ENCODE measurements around the gene CMYA5.

DNA sequence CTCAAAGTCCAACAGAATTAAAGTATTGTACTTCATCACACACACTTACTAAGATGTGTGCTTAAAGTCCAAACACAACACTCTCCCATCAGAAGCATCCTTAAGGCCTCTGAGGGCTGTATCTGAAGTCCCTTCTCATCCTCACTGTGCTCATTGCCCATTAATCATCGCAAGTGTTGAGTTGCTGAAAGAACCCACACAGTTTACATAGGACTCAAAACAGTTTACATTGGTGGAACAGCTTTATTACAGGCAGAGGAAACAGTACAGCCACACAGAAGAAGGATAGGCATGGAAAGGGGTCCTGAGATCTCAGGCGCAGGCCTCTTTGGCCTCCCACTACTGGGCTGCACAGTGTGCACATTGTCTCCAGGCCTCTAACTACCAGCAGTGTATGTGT lies 113.4 kb downstream of the CMYA5 start:
- TF ChIP-seq POLR2A (IDR thresholded peaks at IDR 0.05), result no peak
- TF ChIP-seq, protein P1, sequence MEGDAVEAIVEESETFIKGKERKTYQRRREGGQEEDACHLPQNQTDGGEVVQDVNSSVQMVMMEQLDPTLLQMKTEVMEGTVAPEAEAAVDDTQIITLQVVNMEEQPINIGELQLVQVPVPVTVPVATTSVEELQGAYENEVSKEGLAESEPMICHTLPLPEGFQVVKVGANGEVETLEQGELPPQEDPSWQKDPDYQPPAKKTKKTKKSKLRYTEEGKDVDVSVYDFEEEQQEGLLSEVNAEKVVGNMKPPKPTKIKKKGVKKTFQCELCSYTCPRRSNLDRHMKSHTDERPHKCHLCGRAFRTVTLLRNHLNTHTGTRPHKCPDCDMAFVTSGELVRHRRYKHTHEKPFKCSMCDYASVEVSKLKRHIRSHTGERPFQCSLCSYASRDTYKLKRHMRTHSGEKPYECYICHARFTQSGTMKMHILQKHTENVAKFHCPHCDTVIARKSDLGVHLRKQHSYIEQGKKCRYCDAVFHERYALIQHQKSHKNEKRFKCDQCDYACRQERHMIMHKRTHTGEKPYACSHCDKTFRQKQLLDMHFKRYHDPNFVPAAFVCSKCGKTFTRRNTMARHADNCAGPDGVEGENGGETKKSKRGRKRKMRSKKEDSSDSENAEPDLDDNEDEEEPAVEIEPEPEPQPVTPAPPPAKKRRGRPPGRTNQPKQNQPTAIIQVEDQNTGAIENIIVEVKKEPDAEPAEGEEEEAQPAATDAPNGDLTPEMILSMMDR (IDR thresholded peaks at IDR 0.05), result no peak

All from thyroid gland (tissue), 4 donors.